NCI-H82 (cell line): ENCODE results near the gene GPRC5D.
A peak's percentile ranks its signal among the peaks of the same experiment; 100 is the strongest.

Experiments used
- DNase-seq: peaks from one replicate; lab custom pipeline; 2025; lab: John Stamatoyannopoulos, UW

The GPRC5D gene

DNA sequence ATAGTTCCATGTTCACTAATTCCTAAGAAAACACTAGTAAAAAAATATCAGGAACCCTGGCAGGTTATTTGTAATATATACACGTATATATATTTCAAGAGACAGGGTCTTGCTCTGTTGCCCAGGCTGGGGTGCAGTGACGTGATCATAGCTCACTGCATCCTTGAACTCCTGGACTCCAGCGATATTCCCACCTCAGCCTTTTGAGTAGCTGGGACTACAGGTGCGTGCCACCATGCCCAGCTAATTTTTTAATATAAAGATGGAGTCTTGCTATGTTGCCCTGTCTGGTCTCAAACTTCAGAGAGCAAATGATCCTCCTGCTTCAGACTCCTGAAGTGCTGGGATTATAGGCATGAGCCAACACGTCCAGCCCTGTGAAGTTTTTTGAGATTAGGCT lies 44.4 kb downstream of the GPRC5D start:
- no peak for DNase-seq

DNA sequence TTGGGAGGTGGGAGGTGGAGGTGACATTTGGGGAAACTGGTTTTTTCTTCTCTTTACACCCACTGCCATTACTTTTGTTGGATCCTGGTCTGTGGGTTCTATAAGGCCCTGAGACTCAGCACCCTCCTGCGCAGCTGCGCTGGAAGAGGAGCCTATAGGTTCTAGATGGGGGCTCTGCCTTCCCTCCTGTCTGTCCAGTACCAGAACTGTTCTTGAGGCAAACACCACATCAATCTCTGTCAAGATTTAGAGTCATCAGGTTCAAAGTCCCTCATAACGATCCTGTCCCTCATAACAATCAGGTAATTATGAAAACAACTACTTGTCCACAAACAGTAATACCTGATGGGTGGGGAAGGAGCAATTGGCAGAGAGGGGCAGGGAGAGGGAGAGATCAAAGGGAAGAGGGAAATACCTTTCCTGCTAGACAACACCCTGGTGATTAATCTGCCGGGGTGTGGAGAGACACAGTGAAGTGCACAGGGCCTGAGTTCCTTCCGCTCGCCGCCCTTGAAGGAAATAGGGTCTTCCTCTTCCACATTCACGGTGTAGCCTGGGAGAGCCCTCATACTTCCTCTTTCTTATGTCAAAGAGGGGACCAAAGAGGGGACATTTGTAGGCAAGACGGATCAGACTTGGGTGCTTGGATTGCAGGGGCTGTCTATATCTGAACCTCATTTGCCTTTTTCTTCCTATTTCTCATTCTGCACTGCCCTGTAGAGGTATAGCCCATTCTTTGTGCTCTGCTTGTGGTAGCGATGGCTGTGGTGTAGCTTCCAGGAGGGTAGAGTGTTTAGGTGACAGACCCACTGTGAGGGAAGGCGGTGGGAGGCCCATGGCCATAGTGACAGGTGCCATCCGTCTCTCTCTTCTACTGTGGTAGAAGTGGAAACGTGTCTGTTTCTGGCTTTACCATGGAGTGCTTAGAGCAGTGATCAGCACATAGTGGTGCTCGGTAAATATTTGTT lies 48.0 kb downstream of the GPRC5D start:
- no peak for DNase-seq

DNA sequence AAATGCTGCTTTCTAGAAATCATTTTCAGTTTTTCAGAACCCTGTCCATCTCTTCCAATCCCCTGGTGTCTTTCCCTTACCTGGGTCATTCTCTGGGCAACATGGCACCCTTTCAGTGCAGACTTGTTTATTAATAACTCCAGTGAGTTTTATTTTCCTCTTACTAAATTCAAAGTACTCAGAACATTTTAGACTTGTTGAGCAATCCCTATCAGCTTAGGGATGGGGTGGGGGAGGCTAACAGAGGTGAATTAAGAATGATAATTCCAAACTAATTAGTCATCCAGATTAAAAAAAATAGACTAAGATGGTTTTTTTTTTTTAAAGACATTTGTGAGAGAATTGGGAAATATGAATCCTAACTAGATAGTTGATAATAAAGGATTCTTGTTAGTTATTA lies 49.9 kb downstream of the GPRC5D start:
- DNase-seq, result no peak

DNA sequence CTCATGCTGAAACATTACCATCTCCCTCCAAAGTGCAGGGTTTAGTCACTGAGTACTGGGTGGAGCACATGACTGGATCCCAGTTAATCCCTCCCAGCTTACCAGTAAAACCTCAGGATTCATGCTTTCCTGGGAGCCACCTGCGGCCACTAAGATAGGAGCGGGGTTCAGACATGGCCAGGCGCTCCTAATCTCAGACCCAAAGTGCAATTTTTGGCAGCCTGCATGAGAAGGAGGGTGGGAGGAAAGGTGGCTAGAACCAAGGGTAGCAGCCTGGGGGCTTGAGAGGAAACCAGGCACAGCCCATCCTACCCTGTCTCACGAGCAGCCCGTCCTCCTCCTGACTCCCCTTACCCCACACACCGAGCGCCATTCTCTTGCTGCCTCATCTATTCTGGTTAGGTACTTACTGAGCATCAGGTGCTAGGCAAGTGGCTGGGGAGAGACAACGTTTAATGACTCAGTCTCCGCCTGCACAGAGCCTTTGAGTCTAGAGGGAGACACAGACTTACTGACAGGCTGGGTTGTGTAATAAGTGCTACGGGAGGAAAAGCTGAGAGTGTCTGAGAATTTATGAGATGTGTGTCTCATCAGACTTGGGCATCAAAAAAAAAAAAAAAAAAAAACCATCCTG lies 50.7 kb downstream of the GPRC5D start:
- DNase-seq, result peak; percentile 81

DNA sequence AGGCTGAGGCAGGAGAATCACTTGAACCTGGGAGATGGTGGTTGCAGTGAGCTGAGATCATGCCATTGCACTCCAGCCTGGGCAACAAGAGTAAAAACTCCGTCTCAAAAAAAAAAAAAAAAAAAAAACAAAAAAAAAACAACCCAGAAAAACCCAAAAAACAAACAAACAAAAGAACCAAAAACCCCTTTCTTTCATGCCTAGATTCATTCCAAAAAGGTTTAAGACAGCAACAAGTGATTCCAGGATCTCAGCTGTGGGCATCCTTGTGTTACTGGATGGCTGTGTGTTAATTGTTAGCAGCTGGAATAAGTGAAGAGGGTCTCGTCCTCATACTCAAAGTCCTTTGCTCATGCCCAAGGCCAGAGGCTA lies 51.2 kb downstream of the GPRC5D start:
- DNase-seq, result no peak

DNA sequence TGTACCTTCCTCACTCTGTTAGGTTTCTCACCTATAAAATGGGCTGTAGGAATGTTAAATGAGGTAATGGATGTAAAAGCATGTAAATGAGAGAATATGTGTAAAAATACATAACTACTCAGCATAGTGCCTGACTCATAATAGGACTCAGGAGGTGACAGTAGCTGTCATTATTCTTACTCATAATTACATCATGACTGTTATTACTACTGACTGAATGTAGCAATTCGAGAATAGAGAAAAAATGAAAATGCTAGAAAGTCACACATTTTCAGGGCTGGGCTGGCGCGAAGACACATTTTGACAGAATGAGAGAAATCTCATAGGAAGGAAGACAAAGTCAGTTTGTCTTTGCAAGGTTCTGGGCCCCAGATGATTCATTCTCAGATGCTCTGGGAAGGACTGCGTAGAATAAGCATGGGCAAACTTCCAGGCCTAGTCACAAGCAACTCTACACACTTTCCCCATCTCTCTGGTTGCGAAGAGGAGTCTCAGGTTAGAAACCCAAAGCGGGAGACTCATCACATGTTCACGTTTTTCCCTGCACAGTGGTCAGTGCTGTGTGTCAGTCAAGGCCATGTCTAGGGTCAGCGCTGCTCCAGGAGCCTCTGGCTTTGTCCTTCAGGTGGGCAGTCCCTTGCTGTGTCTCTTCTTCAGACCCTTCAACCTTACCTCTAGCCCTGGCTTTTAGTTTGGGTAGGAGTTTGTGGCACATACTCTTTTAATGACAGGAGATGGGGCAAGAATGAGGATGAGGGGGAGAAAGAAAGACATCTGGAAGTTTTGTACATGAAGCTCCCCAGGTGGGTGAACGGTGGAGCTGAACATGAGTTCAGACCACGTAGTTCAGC lies 52.2 kb downstream of the GPRC5D start:
- DNase-seq, result no peak

DNA sequence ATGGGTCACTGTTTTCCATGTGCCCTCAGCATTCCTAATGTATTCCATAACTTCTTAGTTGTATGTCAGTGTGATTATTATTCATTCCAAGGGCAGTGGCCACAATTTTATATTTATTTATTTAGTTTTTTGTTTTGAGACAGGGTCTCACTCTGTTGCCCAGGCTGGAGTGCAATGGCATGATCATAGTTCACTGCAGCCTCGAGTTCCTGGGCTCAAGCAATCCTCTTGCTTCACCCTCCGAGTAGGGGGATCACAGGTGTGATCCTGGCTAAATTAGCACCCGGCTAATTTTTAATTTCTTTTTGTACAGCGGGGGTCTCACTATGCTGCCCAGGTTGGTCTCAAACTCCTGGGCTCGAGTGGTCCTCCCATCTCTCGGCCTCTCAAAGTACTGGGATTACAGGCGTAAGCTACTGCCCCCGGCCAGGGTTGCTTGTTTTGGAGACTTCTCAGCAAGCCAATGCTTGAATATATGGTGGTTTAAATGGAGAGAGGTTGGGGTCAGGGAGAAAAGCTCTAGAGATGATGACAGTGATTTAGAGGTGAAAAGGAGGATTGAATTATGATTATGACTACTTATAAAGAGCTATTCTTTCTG lies 53.0 kb downstream of the GPRC5D start:
- DNase-seq, result no peak

DNA sequence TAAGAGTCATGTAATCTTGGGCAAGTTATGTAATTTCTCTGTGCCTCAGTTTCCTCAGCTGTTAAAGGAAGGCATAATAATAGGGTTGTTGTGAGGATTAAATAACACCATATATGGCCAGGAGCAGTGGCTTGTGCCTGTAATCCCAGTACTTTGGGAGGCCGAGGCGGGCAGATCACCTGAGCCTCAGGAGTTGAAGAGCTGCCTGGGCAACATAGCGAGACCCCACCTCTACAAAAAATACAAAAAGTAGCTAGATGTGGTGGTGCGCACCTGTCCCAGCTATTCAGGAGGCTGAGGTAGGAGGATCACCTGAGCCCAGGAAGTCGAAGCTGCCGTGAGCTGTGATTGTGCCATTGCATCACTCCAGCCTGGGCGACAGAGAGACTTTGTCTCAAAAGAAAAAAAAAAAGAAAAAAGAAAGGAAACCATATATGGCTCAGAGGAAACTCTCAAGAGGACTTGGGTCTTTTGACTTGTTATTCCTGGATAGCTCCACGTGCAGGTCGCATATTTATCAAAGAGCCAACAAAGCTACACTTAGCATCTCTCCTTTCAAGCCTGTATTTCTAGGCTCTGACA lies 53.7 kb downstream of the GPRC5D start:
- no peak for DNase-seq

DNA sequence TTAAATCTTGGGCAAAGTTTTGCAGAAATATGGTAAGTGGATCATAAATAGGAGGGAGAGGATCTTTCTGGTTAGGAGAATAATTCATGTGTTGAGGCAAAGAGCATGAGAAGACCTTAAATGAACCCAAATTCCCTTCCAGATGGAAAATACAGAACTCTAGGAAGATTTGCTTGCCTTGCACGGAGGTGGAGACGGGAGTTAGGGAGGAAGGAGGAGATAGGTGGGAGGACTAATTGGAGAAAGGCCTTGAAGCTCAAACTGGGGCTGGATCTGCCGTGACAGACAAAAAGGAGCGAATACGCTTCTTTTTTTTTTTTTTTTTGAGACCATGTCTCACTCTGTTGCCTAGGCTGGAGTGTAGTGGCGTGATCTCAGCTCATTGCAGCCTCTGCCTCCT lies 54.7 kb downstream of the GPRC5D start:
- no peak for DNase-seq

DNA sequence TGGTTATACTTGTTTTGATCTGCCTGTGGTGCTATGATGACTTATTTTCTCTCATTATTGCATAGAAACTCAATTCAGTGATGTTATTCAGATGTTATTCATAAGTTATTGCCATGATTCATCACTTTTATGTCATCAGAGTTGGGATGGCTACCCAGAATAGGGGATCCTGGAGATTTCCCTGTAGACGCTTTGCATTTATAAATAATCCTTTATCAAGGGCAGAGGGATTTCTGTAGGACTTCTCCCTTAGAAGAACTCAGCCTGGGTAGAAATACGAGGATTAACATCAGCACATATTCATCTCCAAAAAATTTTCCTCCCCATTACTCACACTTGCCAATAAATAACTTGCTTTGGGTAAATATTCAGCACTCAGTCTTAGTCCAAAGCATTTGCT lies 55.7 kb downstream of the GPRC5D start:
- DNase-seq, result no peak

DNA sequence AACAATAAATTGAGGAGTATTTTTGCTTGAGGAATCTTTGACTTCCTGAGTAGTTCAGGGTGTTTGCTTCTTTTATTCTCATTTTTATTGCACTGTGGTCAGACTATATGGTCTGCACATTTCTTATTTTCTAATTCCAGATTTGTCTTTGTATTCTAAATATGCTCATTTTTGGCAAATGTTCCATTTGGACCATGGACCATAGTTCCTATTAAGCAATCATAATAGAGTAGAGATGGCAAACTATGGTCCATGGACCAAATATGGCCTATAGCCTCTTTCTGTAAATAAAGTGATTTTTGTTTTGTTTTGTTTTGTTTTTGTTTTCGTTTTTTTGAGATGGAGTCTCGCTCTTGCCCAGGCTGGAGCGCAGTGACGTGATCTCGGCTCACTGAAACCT lies 58.5 kb downstream of the GPRC5D start:
- DNase-seq, result no peak

DNA sequence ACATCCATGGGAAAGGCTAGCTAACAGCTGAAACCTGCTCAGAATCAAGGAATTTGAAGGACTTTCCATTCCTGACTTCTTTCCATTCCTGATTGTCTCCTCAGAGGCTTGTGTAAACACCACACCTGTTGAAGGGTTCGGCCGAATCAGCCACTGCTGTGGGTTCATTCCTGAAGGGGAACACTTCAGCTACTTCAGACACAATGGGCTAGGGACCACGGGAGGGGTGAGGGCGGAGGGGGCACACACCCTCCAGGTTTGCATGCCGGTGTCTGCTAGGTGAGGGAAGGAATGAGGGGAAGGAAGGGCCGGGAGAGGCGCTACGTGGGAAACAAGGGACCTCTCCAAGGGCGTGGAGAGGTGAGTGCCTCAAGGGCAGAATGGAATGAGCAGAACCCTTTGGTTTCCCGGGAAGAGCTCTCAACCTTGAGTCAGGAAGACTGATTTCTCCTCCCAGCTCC lies 59.3 kb downstream of the GPRC5D start:
- no peak for DNase-seq

DNA sequence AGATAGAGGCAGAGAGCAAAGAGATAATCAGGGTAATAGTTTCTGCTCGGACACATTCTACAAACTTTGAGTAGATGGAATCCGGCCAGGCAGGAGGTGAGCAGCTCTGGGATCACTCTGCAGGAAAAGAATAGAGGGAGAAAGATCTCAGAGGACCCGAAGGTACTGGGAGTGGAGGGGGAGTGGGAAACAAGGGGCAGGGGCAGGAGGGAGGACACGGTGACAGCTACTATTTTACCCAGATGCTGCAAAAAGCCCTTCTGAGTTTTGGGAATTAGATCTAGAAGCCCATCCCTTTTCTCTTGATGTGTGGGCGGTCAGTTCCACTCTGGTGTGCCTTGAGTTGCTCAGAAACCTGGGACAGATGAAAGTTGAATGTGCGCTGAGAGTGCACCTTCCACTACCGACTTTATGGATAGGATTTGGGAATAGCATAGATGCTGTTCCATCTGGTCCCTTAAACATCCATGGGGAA lies 60.1 kb downstream of the GPRC5D start:
- DNase-seq, result no peak

DNA sequence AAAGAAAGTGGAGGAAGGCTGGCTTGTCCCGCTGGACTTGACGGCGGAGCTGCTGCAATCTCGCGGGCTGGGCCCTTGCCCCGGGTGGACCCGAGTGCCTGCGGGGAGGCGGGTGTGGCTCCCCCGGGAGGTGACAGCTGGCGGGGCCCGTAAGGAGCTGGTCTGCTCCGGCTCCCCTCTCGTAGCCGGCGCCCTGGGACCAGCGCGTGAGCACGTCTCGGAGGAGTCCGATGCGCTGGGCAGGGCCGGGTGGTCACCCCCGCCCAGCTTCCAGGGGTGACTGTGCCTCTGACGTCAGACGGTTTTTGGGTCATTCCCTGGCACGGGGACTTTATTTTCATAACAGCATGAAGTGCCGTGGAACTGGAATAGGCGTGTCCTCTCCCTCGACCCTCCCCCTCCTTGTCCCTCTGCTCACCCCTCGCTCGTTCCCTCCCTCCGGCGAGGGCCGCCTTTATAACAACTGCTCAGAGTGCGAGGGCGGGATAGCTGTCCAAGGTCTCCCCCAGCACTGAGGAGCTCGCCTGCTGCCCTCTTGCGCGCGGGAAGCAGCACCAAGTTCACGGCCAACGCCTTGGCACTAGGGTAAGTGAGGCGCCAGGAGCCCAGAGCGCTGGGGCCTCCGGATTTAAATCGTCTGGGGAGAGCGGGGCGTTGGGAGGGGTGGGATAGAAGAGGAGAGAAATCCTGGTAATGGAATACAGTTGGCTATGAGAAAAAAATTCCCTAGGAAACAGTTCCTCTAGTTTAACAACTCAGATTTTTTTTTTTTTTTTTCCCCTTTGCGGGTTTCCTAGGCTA lies 60.7 kb downstream of the GPRC5D start, which contains the start of gene GPRC5A:
Gene GPRC5A (plus strand): TSS at position 483 of the 801 bp plus-strand sequence. CDS start 16,688 bp downstream, outside the sequence.
- peak; percentile 76 for DNase-seq
